GM12864 (cell line): ENCODE data around the gene GRIN2C.
A peak's percentile ranks its signal among the peaks of the same experiment; 100 is the strongest.

Experiments
- DNase-seq: peaks from one replicate; pipeline ENCODE4 v3.0.0-alpha.2; 2011; ENCODE audit warnings: low read depth
- H3K4me3 ChIP-seq: 2 replicates; pipeline ENCODE4 v1.5.1; 2011; ENCODE audit warnings: mild to moderate bottlenecking, low read depth, low read length, control low read depth
- TF ChIP-seq, protein P1 (sequence below): IDR thresholded peaks from 2 replicates; pipeline ENCODE4 v1.5.1; 2011; ENCODE audit warnings: low read depth, mild to moderate bottlenecking, moderate library complexity, low read length, control low read depth, inconsistent platforms; ENCODE audit errors: missing control alignments

The GRIN2C gene

DNA sequence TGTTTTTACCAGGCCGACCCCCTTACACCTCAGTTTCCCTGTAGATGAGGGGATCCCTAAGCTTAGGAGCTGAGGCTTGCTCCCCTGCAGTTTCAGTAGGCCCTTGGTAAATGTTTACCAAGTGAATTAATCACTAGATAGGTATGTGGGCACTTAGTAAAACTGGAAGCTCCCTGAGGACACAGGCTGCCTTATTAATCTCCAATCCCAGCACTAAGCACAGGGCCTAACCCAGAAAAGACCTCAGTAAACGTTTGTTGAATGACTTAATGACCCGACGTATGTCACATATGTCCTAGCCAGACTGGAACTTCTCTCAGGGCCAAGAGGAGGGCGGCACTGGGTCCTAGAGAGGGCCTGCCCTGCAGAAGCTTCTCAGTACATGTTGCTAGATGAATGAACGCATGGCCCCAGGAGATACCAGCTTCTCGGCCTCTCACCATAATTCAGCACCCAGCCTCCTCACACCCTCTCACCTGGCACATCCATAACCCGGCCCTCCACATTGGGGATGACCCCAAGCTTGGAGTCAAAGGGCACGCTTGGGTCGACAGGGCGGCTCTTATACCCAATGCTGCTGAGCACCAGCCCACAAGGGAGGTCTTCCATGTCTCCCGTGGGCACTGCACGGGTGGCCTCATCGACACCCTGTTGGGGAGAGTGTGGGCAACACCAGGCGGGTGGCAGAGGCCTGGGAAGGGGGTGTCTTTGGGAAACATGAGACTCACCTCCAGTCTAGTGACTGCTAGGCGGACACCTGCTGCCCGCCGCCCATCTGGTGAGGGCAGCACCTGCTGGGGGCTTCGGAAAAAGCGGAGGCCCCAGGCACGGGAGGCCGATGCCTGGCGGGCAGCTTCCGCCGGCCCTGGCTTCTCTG lies 4.0 kb upstream of the GRIN2C start:
- H3K4me3 ChIP-seq: no peak overlapping the region
- TF ChIP-seq, protein P1, sequence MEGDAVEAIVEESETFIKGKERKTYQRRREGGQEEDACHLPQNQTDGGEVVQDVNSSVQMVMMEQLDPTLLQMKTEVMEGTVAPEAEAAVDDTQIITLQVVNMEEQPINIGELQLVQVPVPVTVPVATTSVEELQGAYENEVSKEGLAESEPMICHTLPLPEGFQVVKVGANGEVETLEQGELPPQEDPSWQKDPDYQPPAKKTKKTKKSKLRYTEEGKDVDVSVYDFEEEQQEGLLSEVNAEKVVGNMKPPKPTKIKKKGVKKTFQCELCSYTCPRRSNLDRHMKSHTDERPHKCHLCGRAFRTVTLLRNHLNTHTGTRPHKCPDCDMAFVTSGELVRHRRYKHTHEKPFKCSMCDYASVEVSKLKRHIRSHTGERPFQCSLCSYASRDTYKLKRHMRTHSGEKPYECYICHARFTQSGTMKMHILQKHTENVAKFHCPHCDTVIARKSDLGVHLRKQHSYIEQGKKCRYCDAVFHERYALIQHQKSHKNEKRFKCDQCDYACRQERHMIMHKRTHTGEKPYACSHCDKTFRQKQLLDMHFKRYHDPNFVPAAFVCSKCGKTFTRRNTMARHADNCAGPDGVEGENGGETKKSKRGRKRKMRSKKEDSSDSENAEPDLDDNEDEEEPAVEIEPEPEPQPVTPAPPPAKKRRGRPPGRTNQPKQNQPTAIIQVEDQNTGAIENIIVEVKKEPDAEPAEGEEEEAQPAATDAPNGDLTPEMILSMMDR: no peak
- no peak for DNase-seq

DNA sequence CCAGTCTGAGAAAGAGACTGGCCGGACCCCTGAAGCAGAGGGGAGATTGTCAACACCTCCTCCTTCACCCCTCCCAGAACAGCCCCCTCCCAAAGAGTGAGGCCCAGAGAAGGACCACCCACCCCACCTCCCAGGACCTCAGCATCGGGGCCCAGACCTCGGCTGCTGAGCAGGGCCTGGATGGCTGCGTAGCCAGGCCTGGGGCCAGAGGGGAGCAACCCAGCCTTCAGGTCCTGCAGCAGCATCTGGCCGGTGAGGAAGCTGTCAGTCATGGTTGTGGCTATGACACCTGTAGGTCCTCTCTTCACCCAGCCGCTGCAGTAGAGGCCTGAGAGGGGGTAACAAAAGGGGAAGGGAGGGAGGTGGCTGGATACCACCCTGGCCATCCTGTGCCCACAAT lies 3.2 kb upstream of the GRIN2C start:
- no peak overlapping the region for H3K4me3 ChIP-seq
- TF ChIP-seq, protein P1: no peak
- DNase-seq: no peak

DNA sequence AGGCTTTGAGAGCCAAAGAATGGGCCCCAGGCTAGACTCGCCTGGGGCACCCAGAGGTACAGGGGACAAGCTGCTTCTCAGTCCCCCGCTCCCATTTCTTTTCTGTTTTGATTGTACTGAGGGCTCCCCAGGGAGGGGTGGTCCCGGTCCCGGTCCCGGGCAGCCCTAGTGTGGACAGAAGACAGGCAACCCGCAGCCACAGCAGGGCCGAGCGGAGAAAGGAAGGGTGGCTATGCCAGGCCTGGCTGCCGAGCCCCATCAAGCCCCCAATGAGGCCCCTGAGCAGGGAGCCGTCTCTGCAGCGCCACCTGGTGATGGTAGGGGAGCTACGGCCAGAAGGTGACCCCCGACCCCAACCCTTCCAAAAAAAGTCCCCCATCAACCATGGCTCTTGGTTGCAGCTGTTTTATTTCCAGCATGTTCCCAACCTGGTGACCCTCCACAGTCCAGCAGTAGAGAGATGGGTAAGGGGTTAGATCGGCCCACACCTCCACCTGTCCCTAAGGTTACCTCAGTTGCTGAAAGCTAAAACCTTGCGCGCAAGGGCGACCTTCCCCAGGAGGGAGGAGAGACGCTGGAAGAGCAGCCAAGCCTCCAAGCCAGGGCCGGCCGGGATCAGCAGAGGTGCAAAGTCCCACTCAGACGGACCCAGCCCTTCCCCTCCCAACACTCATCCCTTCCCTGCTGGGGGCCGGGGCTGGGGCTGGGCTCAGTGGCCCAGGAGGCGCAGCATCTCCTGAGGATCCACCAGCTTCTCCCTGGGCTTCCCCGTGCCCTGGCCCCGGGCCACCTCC lies 2.6 kb upstream of the GRIN2C start:
- no peak overlapping the region for H3K4me3 ChIP-seq
- no peak for DNase-seq
- TF ChIP-seq, protein P1: peak; percentile 74

DNA sequence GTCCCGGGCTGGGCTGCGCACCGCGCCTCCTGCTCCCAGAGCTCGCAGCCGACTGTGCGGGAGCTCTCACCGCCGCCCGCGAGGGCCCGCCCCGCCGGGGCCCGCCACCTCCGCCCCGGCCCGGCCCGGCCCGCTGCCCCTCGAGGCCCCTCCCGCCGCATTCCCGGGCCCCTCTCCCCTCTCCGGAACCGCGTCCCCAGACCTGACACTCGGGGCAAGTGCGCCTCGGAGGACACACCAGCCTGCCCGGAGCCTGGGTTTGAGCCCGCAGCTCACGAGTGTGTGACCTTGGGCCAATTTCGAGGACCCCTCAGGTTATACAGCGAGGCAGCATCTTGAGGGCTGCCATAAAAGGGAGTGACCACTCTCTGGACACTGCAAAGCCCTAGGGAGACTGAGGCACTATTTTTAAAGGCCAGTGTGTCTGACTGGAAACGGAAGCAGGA lies 2.0 kb upstream of the GRIN2C start:
- TF ChIP-seq, protein P1: no peak
- DNase-seq: no peak
- H3K4me3 ChIP-seq: no peak overlapping the region

DNA sequence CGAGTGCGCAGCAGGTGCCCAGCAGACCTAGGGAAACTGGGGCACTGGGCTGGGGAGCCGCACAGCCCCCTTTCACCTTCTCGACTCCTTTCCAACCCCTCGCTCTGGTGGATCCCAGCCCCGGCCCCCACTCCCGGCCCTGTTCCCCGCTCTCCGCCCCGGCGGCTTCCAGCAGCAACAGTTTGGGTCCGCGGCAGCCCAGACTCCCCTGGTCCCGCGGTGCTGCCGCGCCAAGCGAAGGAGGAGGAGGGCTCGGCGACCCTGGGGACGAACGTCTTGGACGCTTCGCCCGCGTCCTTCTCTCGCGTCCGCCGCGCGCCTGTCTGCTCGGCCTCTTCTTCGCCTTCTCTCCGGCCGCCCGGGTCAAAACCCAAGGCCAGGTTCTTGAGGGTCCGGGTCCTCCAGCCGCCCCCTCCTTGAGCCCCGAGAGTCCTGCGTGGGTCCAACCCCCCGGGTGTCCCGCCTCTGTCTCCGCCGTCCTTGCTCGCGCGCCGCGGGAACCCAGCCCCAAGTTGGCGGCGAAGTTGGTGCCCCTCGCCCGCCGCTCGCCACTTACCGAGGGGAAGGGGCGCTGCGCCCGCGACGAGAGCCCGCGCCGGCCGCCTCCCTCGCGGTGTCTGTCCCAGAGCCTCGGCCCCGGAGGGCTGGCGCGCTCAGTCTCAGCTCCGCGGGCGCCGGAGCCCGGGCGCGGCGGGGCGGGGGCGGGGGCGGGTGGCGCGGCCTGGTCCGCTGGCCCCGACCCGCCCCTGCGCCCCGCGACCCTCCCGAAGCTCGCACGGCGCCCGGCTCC lies 1.4 kb upstream of the GRIN2C start:
- TF ChIP-seq, protein P1: no peak
- H3K4me3 ChIP-seq: no peak overlapping the region
- DNase-seq: no peak

DNA sequence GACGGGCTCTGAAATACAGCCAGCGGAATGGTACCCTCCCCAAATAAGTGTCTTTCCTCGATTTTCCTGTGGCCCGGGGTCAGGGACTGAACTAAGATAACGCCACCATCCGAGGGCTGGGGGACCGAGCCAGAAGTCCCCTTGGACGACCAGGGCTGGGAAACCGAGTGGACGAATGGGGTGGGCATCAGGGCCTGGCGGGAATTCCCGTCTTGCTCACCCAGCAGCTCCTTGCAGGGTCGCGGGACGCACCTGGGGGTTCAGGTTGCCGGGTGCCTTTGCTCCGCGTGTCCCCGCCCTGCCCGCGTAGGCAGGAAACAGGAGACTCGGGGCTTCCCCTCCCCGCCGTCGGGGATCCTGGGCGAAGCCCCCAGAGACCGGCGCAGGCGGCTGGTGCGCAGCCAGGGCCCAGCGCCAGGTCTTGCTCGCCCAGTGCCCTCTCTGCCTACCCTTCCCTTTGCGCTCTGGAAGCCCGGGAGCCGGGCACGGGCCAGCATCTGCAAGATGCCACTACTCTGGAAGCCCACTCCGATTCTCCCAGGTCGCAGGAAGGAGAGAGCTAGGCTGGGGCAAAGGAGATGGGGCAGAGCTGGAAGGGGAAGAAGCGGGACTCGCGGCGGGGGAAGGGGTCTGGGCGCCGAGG lies 665 bp upstream of the GRIN2C start:
- H3K4me3 ChIP-seq: no peak overlapping the region
- TF ChIP-seq, protein P1: no peak

More for the DNA sequence above, 665 bp upstream of the GRIN2C start:
- DNase-seq: no peak
